ENCODE data around the gene KCNF1.
"Not testable (repeated sequence)": the region's sequence is repeated elsewhere in the genome, so short reads cannot be mapped to it uniquely, and the experiment has no call there.

The KCNF1 gene

GRCh38 chr2:10947446-10948187, 35.9 kb downstream of the KCNF1 start:
- DNase-seq = no peak

- DNase-seq = no peak
Measured at GRCh38 chr2:10948188-10948564, 36.4 kb downstream of the KCNF1 start.

- DNase-seq = no peak
Measured at GRCh38 chr2:10948606-10949230, 37.0 kb downstream of the KCNF1 start.

GRCh38 chr2:10949835-10950234, 38.1 kb downstream of the KCNF1 start:
- DNase-seq = no peak

GRCh38 chr2:10951558-10952414, 40.1 kb downstream of the KCNF1 start:
- DNase-seq = no peak

- DNase-seq = no peak
Measured at GRCh38 chr2:10954416-10954815, 42.7 kb downstream of the KCNF1 start.

GRCh38 chr2:10954856-10955818, 43.4 kb downstream of the KCNF1 start:
- DNase-seq = no peak

- DNase-seq = no peak
Measured at GRCh38 chr2:10956006-10956790, 44.5 kb downstream of the KCNF1 start.

GRCh38 chr2:10957391-10957790, 45.7 kb downstream of the KCNF1 start:
- DNase-seq = no peak

- DNase-seq = not testable (repeated sequence)
Measured at GRCh38 chr2:10958452-10958851, 46.7 kb downstream of the KCNF1 start.

GRCh38 chr2:10960606-10961489, 49.1 kb downstream of the KCNF1 start:
- no peak for DNase-seq

- no peak for DNase-seq
Measured at GRCh38 chr2:10961490-10961875, 49.7 kb downstream of the KCNF1 start.

GRCh38 chr2:10962004-10962403, 50.3 kb downstream of the KCNF1 start:
- DNase-seq = no peak

GRCh38 chr2:10963155-10963554, 51.4 kb downstream of the KCNF1 start:
- DNase-seq = no peak

Measured in bone marrow (tissue), 2 donors.